ENCODE results near the gene SENP5. TPM values are rescaled to one million over a fixed set of nuclear protein-coding genes. Genes with fewer than 3 reads are reported as not detected.

The SENP5 gene
- total RNA-seq, 4 donors from 2014 or later, result 43.7 to 45.4 (median 44.1) TPM

GRCh38 chr3:196875258-196875657 is 7.5 kb downstream of the SENP5 start:
- Histone ChIP-seq H3K36me3 (peaks cover 0 to 10% (median 7%) of the 10 kb centered on the region in 4 donors), H3K9me3 (no peaks in the 10 kb centered on the region), H3K27me3 (no peaks in the 10 kb centered on the region), H3K4me1 (peaks cover 14 to 52% (median 28%) of the 10 kb centered on the region in 4 donors), H3K27ac (replicated peaks in 1 of 4) (no peak overlapping the region), H3K4me3 (no peak overlapping the region)
- 89% methylated on average over 2 of the region's 2 CpGs for WGBS
- TF ChIP-seq POLR2A (IDR thresholded peaks at IDR 0.05; ENCODE audit: low read depth), result no peak
- no peak for TF ChIP-seq POLR2AphosphoS5 (IDR thresholded peaks at IDR 0.05)
- DNase-seq (ENCODE audit: extremely low spot score), result no peak
- intact Hi-C loops (cut with DNase I), result no loop called here

- no peak for TF ChIP-seq POLR2A (IDR thresholded peaks at IDR 0.05; ENCODE audit: low read depth)
- no peak for TF ChIP-seq CTCF (IDR thresholded peaks at IDR 0.05)
- no peak for TF ChIP-seq EP300 (IDR thresholded peaks at IDR 0.05)
- TF ChIP-seq POLR2AphosphoS5 (IDR thresholded peaks at IDR 0.05), result no peak
- H3K27me3 ChIP-seq, result no peaks in the 10 kb centered on the region
- no peak for DNase-seq (ENCODE audit: extremely low spot score)
- intact Hi-C loops (cut with DNase I), result no loop called here
- no peak overlapping the region for H3K27ac ChIP-seq (replicated peaks in 1 of 4)
- peaks cover 0 to 18% (median 5%) of the 10 kb centered on the region in 4 donors for H3K4me1 ChIP-seq
- H3K9me3 ChIP-seq, result no peaks in the 10 kb centered on the region
- WGBS, result 87% methylated on average over 4 of the region's 4 CpGs
- peaks cover 6 to 25% (median 21%) of the 10 kb centered on the region in 4 donors for H3K36me3 ChIP-seq
- no peak overlapping the region for H3K4me3 ChIP-seq
These were observed 15.6 kb downstream of the SENP5 start for GRCh38 chr3:196883361-196883760.

- DNase-seq (ENCODE audit: extremely low spot score), result no peak
- intact Hi-C loops (cut with DNase I), result no loop called here
- 80% methylated on average over 4 of the region's 4 CpGs for WGBS
- Histone ChIP-seq H3K36me3 (peaks cover 6 to 31% (median 23%) of the 10 kb centered on the region in 4 donors), H3K27me3 (no peaks in the 10 kb centered on the region), H3K27ac (replicated peaks in 1 of 4) (no peak overlapping the region), H3K9me3 (no peaks in the 10 kb centered on the region), H3K4me1 (peaks cover 0 to 6% (median 5%) of the 10 kb centered on the region in 4 donors), H3K4me3 (no peak overlapping the region)
- no peak for TF ChIP-seq POLR2A (IDR thresholded peaks at IDR 0.05; ENCODE audit: low read depth)
- no peak for TF ChIP-seq EP300 (IDR thresholded peaks at IDR 0.05)
- TF ChIP-seq POLR2AphosphoS5 (IDR thresholded peaks at IDR 0.05), result no peak
- TF ChIP-seq CTCF (IDR thresholded peaks at IDR 0.05), result no peak
These were observed 18.4 kb downstream of the SENP5 start for GRCh38 chr3:196886144-196886543.

GRCh38 chr3:196889844-196890708 is 22.4 kb downstream of the SENP5 start:
- no peak for TF ChIP-seq EP300 (IDR thresholded peaks at IDR 0.05)
- no peak for TF ChIP-seq CTCF (IDR thresholded peaks at IDR 0.05)
- TF ChIP-seq POLR2A (IDR thresholded peaks at IDR 0.05; ENCODE audit: low read depth), result no peak
- TF ChIP-seq POLR2AphosphoS5 (IDR thresholded peaks at IDR 0.05), result no peak
- DNase-seq (ENCODE audit: extremely low spot score), result no peak
- H3K4me3 ChIP-seq, result no peak overlapping the region
- H3K27ac ChIP-seq (replicated peaks in 1 of 4), result no peak overlapping the region
- intact Hi-C loops (cut with DNase I), result no loop called here
- H3K4me1 ChIP-seq, result peaks cover 0 to 10% (median 5%) of the 10 kb centered on the region in 4 donors
- H3K9me3 ChIP-seq, result no peaks in the 10 kb centered on the region
- 92% methylated on average over 6 of the region's 6 CpGs for WGBS
- H3K27me3 ChIP-seq, result no peaks in the 10 kb centered on the region
- H3K36me3 ChIP-seq, result peaks cover 6 to 31% (median 18%) of the 10 kb centered on the region in 4 donors

GRCh38 chr3:196894557-196895295 is 27.0 kb downstream of the SENP5 start:
- H3K27me3 ChIP-seq, result no peaks in the 10 kb centered on the region
- H3K4me3 ChIP-seq, result no peak overlapping the region
- intact Hi-C loops (cut with DNase I), result no loop called here
- no peak for DNase-seq (ENCODE audit: extremely low spot score)
- H3K27ac ChIP-seq (replicated peaks in 1 of 4), result no peak overlapping the region
- TF ChIP-seq POLR2AphosphoS5 (IDR thresholded peaks at IDR 0.05) (no peak), CTCF (IDR thresholded peaks at IDR 0.05) (no peak), POLR2A (IDR thresholded peaks at IDR 0.05; ENCODE audit: low read depth) (no peak), EP300 (IDR thresholded peaks at IDR 0.05) (no peak)
- H3K36me3 ChIP-seq, result peaks cover 0 to 5% (median under 1%) of the 10 kb centered on the region in 4 donors
- no peaks in the 10 kb centered on the region for H3K9me3 ChIP-seq
- WGBS, result 93% methylated on average over 13 of the region's 13 CpGs
- H3K4me1 ChIP-seq, result peaks cover 0 to 10% (median 5%) of the 10 kb centered on the region in 4 donors

All from esophagus muscularis mucosa (tissue), 4 donors.